T47D (cell line): ENCODE results near the gene DPF3.
A peak's percentile ranks its signal among the peaks of the same experiment; 100 is the strongest.

Experiments used
- DNase-seq, 2 experiments: peaks; one replicate each; pipeline versions ENCODE4 v3.0.0 to v3.0.0-alpha.2; 2011 to 2012; ENCODE audit warnings: low read depth in 1 of 2, low spot score in 1 of 2
- JUND ChIP-seq: IDR thresholded peaks from 2 replicates; pipeline ENCODE4 v1.6.1; 2012; ENCODE audit warnings: low read depth
- in situ Hi-C: cut with HindIII; loops from 2 replicates; pipeline ENCODE4 v1.10.0; 2016; ENCODE audit warnings: low sequenced_read_pairs, low pct_unique_long_range_greater_than_20kb

Gene DPF3

DNA sequence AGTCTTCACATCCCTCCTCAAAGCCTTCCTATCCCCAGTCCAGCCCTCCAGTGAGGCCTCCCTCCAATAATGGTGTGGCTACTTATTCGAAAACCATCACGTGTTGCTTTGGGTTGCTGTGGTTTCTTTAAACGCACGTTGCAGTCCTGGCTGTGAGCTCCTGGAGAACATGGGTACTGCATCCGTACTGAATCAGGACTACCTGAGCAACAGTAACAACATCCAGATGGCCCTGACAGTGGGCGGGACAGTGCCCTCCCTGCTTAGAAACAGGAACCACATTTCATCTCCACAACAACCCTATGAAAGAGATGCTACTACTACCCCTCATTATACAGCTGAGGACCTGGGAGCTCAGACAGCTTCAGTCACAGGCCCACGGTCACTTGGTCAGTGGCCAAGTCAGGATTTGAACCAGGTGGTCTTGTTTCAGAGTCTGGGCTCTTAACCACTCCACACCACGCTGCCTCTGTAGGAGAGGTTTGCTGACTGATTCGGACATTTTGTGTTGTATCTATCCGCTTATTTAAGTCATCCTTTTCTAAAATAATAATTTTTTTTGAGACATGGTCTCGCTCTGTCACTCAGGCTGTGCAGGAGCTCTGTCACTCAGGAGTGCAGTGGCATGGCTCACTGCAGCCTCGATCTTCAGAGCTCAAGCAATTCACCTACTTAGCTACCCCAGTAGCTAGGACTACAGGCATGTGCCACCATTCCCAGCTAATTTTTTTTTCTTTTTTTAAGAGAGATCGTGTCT lies 104.8 kb downstream of the DPF3 start:
- in situ Hi-C loops = no loop called here
- no peak for TF ChIP-seq JUND
- DNase-seq = peak in 1 of 2 experiments; percentile 10

DNA sequence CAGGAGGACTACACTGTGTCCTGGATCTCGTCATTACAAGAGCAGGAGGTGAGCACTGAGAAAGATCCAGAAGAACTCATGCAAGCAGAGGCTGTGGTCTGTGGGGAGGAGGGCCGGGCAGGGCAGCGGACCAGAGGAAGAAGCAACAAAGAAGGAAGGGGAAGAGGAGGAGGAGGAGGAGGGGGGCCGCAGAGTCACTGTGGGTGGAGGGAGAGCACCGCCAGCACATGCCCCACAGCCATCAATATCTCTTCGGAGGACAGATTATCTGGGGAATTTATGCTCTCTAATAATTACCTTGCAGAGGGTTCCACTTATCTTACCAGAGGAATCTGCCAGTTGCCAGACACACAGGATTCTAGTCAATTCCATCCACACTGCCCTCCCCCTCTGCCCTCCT lies 105.6 kb downstream of the DPF3 start:
- no peak for DNase-seq
- in situ Hi-C loops = no loop called here
- TF ChIP-seq JUND = no peak

DNA sequence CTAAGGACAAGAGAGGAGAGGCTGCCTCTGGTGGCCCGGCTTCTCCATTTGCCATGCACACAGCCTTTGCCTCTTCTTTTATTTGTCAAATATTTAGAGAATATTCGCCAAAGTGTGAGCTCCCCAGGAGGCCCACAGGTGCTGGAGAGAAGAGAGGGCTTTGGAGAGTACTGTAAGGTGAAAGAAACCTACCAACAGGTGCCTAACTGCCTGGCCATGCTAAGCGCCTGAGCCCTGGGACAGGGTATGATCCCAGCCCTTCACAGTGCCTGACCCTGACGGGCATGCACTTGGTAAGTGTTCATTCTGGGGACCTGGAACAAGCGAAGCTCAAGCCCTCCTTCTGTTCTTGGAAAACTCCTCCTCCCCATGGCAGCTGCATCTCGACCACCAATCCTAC lies 106.1 kb downstream of the DPF3 start:
- in situ Hi-C loops = no loop called here
- no peak for DNase-seq
- no peak for TF ChIP-seq JUND

DNA sequence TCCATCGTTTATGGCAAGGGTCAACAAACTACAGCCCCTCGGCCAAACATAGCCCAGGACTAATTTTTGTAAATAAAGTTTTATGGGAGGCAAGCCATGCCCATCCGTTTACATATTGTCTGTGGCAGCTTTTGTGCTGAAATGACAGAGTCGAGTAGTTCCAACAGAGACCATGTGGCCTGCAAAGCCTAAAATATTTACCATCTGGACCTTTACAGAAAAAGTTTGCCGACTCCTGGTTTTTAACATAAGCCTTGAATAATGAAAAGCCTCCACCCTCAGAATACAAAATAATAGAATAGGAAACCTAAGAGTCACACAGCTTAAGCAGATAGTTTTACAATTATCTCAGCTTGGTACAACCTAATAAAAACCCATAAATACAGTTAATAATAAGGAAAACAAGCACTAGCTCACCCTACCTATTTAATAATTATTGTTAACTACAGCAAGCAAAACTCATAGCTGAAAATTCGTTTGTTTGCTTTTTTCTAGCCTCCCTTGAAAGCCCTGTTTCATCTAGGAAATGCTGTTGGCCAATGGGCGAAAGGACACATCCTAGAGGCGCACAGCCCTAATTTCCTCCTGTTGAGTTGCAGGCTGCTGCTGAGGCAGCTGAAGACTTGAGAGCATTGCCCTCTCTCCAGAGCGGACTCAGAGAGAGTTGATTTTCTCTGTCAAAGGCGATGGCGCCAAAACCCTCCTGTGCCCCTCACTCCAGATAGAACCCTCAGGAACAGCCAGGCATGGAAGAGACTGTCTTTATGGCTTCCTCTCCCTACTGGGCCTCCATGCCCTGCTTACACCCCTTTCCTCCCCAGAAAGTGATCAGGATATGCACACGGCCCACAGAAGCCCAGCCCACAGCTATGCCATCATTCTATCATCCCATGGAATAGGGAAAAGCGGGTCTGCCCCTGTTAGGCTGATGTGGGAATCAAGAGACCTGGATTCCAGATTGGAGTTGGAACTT lies 107.2 kb downstream of the DPF3 start:
- no peak for DNase-seq
- TF ChIP-seq JUND = no peak
- in situ Hi-C loops = no loop called here

DNA sequence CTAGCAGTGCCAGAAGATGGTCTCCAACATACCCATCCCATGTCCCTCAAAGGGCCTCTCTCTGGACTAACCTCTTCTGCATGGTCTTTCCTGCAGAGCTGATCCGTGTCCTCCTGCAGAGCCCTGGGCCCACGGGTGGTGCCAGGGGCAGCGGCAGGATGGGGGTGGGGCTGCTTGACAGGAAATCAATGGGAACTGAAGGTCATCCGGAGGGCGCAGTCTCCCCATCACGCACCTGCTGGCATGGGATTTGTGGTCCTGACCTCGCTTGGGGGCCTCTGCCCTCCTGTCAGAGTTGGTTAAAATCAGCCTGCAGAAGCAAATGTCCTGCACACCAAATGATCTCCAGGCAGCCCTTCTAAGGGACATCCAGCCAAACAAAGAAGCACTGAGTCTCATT lies 110.2 kb downstream of the DPF3 start:
- no peak for DNase-seq
- TF ChIP-seq JUND = no peak
- in situ Hi-C loops = no loop called here

DNA sequence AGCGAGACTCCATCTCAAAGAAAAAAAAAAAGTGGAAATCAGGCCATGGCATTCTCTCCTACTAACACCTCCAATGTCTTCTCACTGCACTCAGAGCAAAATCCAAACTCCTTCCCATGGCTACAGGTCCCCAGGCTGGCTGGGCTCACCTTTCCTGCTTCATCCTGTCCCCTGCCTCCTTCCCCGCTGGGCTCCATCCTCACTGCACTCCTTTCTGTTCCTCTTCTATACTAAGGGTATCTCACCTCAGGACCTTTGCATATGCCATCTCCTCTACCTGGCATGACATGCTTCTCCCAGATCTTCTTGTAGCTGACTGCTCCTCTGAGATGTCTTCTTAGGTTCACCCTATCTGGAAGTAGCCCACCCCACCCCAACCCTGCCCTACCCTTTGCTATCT lies 111.1 kb downstream of the DPF3 start:
- in situ Hi-C loops = no loop called here
- TF ChIP-seq JUND = no peak
- no peak for DNase-seq

DNA sequence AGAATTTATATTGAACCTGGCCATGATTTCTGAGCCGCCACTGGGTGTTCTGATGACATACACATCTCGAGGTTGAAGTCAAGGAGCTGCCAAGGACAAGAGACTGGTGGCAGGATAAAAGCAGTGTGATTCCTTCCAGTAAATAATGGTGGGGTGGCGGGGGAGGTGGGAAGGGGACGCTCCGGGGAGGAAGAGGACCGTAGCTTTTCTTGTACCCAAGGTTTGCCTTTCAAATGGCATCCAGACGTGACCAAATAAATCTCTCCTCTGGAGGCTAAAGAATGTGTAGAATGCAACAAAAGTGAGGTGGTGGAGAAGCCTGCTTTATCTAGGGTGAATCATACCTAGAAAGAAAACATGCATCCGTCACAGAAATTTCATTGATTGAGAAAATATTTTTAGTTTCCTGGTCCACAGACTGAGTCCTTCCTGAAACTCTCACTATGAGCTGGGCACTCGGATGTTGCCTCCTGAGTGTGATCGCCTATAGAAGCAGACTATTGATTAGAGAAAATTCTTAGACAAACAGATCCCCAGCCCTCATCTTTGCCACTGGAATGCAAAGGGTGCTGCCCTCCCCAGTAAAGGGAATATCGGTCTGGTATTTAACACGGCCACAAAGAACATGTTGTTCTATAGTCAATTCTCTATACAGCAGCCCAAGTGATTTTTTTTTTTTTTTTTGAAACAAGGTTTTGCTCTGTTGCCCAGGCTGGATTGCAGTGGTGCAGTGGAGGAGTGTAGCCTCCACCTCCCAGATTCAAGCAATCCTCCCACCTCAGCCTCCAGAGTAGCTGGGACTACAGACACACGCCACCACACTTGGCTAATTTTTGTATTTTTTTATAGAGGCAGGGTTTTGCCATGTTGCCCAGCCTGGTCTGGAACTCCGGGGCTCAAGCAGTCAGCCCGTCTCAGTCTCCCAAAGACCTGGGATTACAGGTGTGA lies 112.1 kb downstream of the DPF3 start:
- DNase-seq = no peak
- TF ChIP-seq JUND = no peak
- in situ Hi-C loops = no loop called here

DNA sequence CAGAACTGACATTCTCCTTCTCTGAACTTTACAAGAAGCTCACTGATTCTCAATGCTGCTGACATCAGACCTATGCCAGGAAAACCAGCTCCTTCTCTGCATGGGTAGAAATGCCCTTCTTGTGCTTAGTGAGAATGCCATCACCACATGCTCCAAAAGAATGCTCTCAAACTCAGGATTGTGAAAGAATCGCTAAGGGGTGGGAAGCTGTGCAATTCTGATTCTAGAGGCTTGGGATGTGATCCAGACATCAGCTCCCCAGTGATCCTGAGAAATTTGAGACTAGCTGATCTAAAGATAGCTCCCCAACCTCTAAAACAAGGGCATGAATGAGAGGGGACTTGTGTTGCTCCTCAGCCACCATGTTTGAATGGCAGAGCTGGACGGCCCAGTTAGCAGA lies 113.2 kb downstream of the DPF3 start:
- DNase-seq = no peak
- no peak for TF ChIP-seq JUND
- in situ Hi-C loops = no loop called here

DNA sequence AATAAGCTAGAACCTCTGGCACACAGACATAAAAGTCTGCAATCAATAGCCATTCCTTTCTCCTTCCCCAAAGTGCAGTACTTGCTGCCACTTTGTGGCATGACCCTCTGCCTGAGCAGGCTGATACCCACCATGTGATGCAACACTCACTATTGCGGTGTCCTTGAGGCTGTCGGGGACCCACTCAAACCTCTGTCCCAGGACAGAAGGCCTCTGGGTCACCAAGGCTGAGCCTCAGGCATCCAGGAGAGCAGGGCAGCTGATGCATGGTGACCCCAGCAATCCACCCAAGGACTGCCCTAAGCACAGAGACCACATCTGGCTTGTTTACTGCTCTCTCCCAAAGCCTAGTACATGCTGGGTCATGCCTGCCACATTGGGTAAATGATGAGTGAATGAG lies 114.2 kb downstream of the DPF3 start:
- TF ChIP-seq JUND = no peak
- DNase-seq = no peak
- in situ Hi-C loops = no loop called here

DNA sequence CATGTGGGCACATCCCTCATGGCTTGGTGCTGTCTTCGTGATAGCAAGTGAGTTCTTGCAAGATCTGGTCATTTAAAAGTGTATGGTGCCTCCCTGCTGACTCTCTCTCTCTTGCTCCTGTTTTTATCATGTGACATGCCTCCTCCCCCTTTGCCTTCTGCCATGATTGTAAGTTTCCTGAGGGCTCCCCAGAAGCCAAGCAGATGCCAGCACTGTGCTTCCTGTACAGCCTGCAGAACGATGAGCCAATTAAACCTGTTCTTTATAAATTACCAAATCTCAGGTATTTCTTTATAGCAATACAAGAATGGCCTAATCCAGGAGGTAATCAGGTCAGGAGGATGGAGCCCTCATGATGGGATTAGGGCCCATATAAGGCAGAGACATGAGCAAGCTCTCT lies 116.3 kb downstream of the DPF3 start:
- no peak for TF ChIP-seq JUND
- no peak for DNase-seq
- in situ Hi-C loops = no loop called here

DNA sequence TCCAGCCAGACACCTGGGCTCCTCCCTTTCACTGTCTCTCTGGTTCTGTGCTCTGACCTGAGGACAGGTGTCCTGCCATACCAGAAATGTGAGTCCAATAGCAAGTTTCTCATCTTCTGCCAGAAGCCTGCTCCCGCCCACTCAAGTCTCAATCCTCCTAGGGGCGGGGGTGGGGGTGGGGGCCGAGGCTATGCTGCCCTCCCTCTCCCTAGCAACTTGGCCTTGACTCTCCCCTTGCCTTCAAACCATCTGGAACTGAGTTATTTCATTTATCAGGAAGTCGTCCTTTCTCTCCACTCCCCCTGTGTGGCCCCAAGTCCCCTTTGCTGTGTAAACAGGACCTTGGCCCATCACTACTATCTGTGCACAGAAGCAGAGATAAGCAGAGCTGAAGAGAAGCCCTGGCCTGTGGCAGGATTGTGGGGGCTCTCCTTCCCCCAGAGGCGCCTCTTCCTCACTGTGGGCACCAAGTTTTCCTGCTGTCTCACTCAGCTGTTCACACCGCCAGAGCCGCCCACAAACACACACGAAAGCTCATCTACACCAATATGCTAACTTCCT lies 117.1 kb downstream of the DPF3 start:
- peak in 1 of 2 experiments; percentile 36 for DNase-seq
- no peak for TF ChIP-seq JUND
- in situ Hi-C loops = no loop called here
